Smooth muscle cell (in vitro differentiated cells): ENCODE results near the gene MFSD12. TPM values are rescaled to one million over a fixed set of nuclear protein-coding genes. Genes with fewer than 3 reads are reported as not detected.

Experiments used
- DNase-seq: peaks from one replicate; lab custom pipeline; 2025; ENCODE audit not compliant: unreplicated experiment; lab: John Stamatoyannopoulos, UW
- H2AFZ ChIP-seq: fragments of 200-600 bp; sonication (generic); 2 replicates; pipeline ENCODE4 v1.6.0; 2016; ENCODE audit warnings: antibody characterized with exemption, low read depth, mild to moderate bottlenecking
- H3F3A ChIP-seq: fragments of 200-600 bp; sonication (generic); 2 replicates; pipeline ENCODE4 v1.6.0; 2017; ENCODE audit warnings: antibody characterized with exemption, low read depth
- H3K27ac ChIP-seq: fragments of 200-600 bp; sonication (generic); 2 replicates; pipeline ENCODE4 v1.5.1; 2016; ENCODE audit warnings: low read depth, mild to moderate bottlenecking
- H3K27me3 ChIP-seq: fragments of 200-600 bp; sonication (generic); 2 replicates; pipeline ENCODE4 v1.6.1; 2016; ENCODE audit warnings: low read depth, mild to moderate bottlenecking
- H3K36me3 ChIP-seq: fragments of 200-600 bp; sonication (generic); 2 replicates; pipeline ENCODE4 v1.5.1; 2016; ENCODE audit warnings: low read depth
- H3K4me1 ChIP-seq: fragments of 200-600 bp; sonication (generic); 2 replicates; pipeline ENCODE4 v1.5.1; 2016; ENCODE audit warnings: low read depth
- H3K4me2 ChIP-seq: fragments of 200-600 bp; sonication (generic); 2 replicates; pipeline ENCODE4 v1.6.0; 2016; ENCODE audit warnings: mild to moderate bottlenecking
- H3K4me3 ChIP-seq: fragments of 200-600 bp; sonication (generic); 2 replicates; pipeline ENCODE4 v1.5.1; 2016; ENCODE audit warnings: mild to moderate bottlenecking
- H3K79me2 ChIP-seq: fragments of 200-600 bp; sonication (generic); 2 replicates; pipeline ENCODE4 v1.6.0; 2016; ENCODE audit warnings: low read depth, mild to moderate bottlenecking
- H3K9ac ChIP-seq: fragments of 200-600 bp; sonication (generic); 2 replicates; pipeline ENCODE4 v1.6.0; 2016; ENCODE audit warnings: low read depth
- H3K9me3 ChIP-seq: fragments of 200-600 bp; sonication (generic); replicated peaks from 2 replicates; pipeline ENCODE4 v1.5.1; 2016; ENCODE audit warnings: low read depth
- H4K20me1 ChIP-seq: fragments of 200-600 bp; sonication (generic); 2 replicates; pipeline ENCODE4 v1.6.0; 2016; ENCODE audit warnings: low read depth
- WGBS: methylation state at CpG from one replicate; pipeline ENCODE4 v1.1.7; 2016; ENCODE audit warnings: low lambda C conversion rate; 5-methylcytosine and 5-hydroxymethylcytosine counted together
- polyA plus RNA-seq: library from polyadenylated mRNA; unstranded; fragments of >200 nt; fragmentation: Nextera tagmentation; extraction: Ambion mirVana; gene quantifications from 2 replicates; pipeline ENCODE4 v1.2.1, GENCODE V29; 2016
- small RNA-seq: library from RNA; depleted of rRNA; stranded (forward); fragments of <200 nt; gene quantifications from one replicate; pipeline ENCODE3, GENCODE V24; 2014
- total RNA-seq: library from RNA; depleted of rRNA; stranded (reverse); fragments of >200 nt; gene quantifications from 2 replicates; pipeline ENCODE4 v1.2.3, GENCODE V29; 2014
- TF ChIP-seq, protein P1 (sequence below): fragments of 200-600 bp; sonication (generic); IDR thresholded peaks from 2 replicates; pipeline ENCODE4 v1.5.1; 2017; ENCODE audit warnings: borderline replicate concordance, mild to moderate bottlenecking, antibody characterized with exemption; ENCODE audit not compliant: insufficient read depth, poor library complexity, severe bottlenecking

The MFSD12 gene
- total and polyA plus RNA-seq, 2 experiments from 2014 or later = 56.0 to 73.8 TPM

DNA sequence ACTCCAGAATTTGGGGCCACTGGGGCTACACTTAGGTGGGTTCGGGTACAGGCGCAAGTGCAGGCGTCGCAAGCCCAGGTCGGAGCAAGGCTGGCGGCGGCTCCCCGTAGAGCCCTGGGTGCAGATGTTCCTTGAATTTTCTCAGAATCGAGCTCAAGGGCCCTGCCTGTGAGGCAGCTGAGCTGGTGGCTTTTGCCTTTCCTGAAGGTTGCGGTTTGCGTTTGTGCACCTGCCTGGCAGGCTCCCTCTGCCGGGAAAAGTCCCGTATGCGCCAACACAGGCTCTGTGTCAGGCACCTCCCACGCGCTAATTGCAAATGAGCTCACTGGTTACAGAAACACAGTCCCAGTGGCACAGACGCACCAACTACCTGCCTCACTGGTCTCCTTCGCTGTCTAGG is 62.8 kb downstream of the MFSD12 start:
- TF ChIP-seq, protein P1, sequence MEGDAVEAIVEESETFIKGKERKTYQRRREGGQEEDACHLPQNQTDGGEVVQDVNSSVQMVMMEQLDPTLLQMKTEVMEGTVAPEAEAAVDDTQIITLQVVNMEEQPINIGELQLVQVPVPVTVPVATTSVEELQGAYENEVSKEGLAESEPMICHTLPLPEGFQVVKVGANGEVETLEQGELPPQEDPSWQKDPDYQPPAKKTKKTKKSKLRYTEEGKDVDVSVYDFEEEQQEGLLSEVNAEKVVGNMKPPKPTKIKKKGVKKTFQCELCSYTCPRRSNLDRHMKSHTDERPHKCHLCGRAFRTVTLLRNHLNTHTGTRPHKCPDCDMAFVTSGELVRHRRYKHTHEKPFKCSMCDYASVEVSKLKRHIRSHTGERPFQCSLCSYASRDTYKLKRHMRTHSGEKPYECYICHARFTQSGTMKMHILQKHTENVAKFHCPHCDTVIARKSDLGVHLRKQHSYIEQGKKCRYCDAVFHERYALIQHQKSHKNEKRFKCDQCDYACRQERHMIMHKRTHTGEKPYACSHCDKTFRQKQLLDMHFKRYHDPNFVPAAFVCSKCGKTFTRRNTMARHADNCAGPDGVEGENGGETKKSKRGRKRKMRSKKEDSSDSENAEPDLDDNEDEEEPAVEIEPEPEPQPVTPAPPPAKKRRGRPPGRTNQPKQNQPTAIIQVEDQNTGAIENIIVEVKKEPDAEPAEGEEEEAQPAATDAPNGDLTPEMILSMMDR = no peak
- no peaks in the 10 kb centered on the region for H3K9me3 ChIP-seq
- DNase-seq = no peak
- H3K9ac ChIP-seq = no peak overlapping the region
- H3K27ac ChIP-seq = no peak overlapping the region
- WGBS = 98% methylated on average over 18 of the region's 18 CpGs
- H3F3A ChIP-seq = no peaks in the 10 kb centered on the region
- H3K4me1 ChIP-seq = peaks cover 5% of the 10 kb centered on the region
- no peak overlapping the region for H2AFZ ChIP-seq
- H3K4me2 ChIP-seq = no peak overlapping the region
- H4K20me1 ChIP-seq = no peaks in the 10 kb centered on the region
- H3K4me3 ChIP-seq = no peak overlapping the region
- no peaks in the 10 kb centered on the region for H3K36me3 ChIP-seq
- no peaks in the 10 kb centered on the region for H3K27me3 ChIP-seq
- H3K79me2 ChIP-seq = peaks cover 21% of the 10 kb centered on the region

Small RNA genes within 50 kb of the gene (small RNA-seq; reads per million reads assigned to genes)
- not detected for gene AC005786.1
- gene RF00212 = not detected

Other genes with a start within 250 kb of the MFSD12 start
- 7.9 and 8.6 TPM in 2 replicates for gene NFIC, start 191.0 kb downstream of the MFSD12 start, total RNA-seq
- 33.2 and 36.2 TPM in 2 replicates for gene NFIC, start 191.0 kb downstream of the MFSD12 start, polyA plus RNA-seq
- gene SMIM24, start 77.1 kb downstream of the MFSD12 start, total RNA-seq = 1.1 TPM in 1 of 2 replicates, not detected in the other
- gene SMIM24, start 77.1 kb downstream of the MFSD12 start, polyA plus RNA-seq = not detected in 2 replicates
- not detected in 2 replicates for gene SMIM44, start 74.1 kb downstream of the MFSD12 start, total RNA-seq
- not detected in 2 replicates for gene SMIM44, start 74.1 kb downstream of the MFSD12 start, polyA plus RNA-seq
- 8.1 and 8.7 TPM in 2 replicates for gene DOHH, start 56.9 kb downstream of the MFSD12 start, total RNA-seq
- gene DOHH, start 56.9 kb downstream of the MFSD12 start, polyA plus RNA-seq = 27.0 and 27.2 TPM in 2 replicates
- gene FZR1, start 51.3 kb downstream of the MFSD12 start, total RNA-seq = 16.3 and 33.9 TPM in 2 replicates
- gene FZR1, start 51.3 kb downstream of the MFSD12 start, polyA plus RNA-seq = 49.7 and 64.8 TPM in 2 replicates
- gene TEKTIP1, start 18.4 kb downstream of the MFSD12 start, total RNA-seq = not detected in 2 replicates
- gene TEKTIP1, start 18.4 kb downstream of the MFSD12 start, polyA plus RNA-seq = 0.62 and 1.8 TPM in 2 replicates
- gene HMG20B, start 15.4 kb upstream of the MFSD12 start, total RNA-seq = 86.3 and 109 TPM in 2 replicates
- 120 and 128 TPM in 2 replicates for gene HMG20B, start 15.4 kb upstream of the MFSD12 start, polyA plus RNA-seq
- 0.13 and 0.27 TPM in 2 replicates for gene GIPC3, start 27.9 kb upstream of the MFSD12 start, total RNA-seq
- 0.86 and 0.96 TPM in 2 replicates for gene GIPC3, start 27.9 kb upstream of the MFSD12 start, polyA plus RNA-seq
- 1.1 and 1.7 TPM in 2 replicates for gene TBXA2R, start 49.3 kb upstream of the MFSD12 start, total RNA-seq
- gene TBXA2R, start 49.3 kb upstream of the MFSD12 start, polyA plus RNA-seq = 9.3 and 9.4 TPM in 2 replicates
- gene CACTIN, start 69.2 kb upstream of the MFSD12 start, total RNA-seq = 16.7 and 17.5 TPM in 2 replicates
- gene CACTIN, start 69.2 kb upstream of the MFSD12 start, polyA plus RNA-seq = 17.3 and 22.5 TPM in 2 replicates
- gene PIP5K1C, start 142.9 kb upstream of the MFSD12 start, total RNA-seq = 8.2 and 13.2 TPM in 2 replicates
- 27.2 and 29.9 TPM in 2 replicates for gene PIP5K1C, start 142.9 kb upstream of the MFSD12 start, polyA plus RNA-seq
- gene TJP3, start 150.8 kb upstream of the MFSD12 start, total RNA-seq = 1.7 and 6.2 TPM in 2 replicates
- 1.2 and 9.0 TPM in 2 replicates for gene TJP3, start 150.8 kb upstream of the MFSD12 start, polyA plus RNA-seq
- gene APBA3, start 204.1 kb upstream of the MFSD12 start, total RNA-seq = 7.7 and 16.1 TPM in 2 replicates
- gene APBA3, start 204.1 kb upstream of the MFSD12 start, polyA plus RNA-seq = 27.9 and 28.4 TPM in 2 replicates
- 19.5 and 33.8 TPM in 2 replicates for gene MRPL54, start 205.1 kb upstream of the MFSD12 start, total RNA-seq
- gene MRPL54, start 205.1 kb upstream of the MFSD12 start, polyA plus RNA-seq = 60.8 and 64.4 TPM in 2 replicates
- gene RAX2, start 214.6 kb upstream of the MFSD12 start, total RNA-seq = not detected in 2 replicates
- not detected in 2 replicates for gene RAX2, start 214.6 kb upstream of the MFSD12 start, polyA plus RNA-seq
- gene MATK, start 228.8 kb upstream of the MFSD12 start, total RNA-seq = not detected in 2 replicates
- not detected in 2 replicates for gene MATK, start 228.8 kb upstream of the MFSD12 start, polyA plus RNA-seq